PC-9 (cell line): ENCODE results near the gene MAML3. TPM values are rescaled to one million over a fixed set of nuclear protein-coding genes. Genes with fewer than 3 reads are reported as not detected.

Source experiments
- BruUV-seq: library from RNA; stranded (reverse); fragments of 400-500 nt; replicated peaks from 2 replicates; lab custom pipeline; 2021; lab: Mats Ljungman, UMichigan
- CTCF ChIA-PET: fragments of 300-600 bp; sonication (Branson Sonifier 250); formaldehyde crosslinking; loops from one replicate; lab custom pipeline; 2022; ENCODE audit warnings: antibody characterized with exemption; lab: Charles Lee
- POLR2A ChIA-PET: fragments of 300-600 bp; sonication (Branson Sonifier 250); formaldehyde crosslinking; loops from one replicate; lab custom pipeline; 2022; ENCODE audit warnings: antibody characterized with exemption; ENCODE audit not compliant: unreplicated experiment; lab: Charles Lee
- DNase-seq, 2 experiments: peaks; one replicate each; pipeline versions ENCODE4 v3.0.0 to v3.0.0-alpha.2; 2015 to 2022; ENCODE audit warnings: mixed read lengths in 1 of 2
- H2AFZ ChIP-seq: fragments of 200-600 bp; sonication (generic); 2 replicates; pipeline ENCODE4 v1.8.1; 2017; ENCODE audit warnings: antibody characterized with exemption
- H3F3A ChIP-seq: fragments of 200-600 bp; sonication (generic); 2 replicates; pipeline ENCODE4 v1.8.1; 2017; ENCODE audit warnings: antibody characterized with exemption, mild to moderate bottlenecking, low read depth; ENCODE audit not compliant: insufficient read depth
- H3K27ac ChIP-seq: fragments of 200-600 bp; sonication (generic); 2 replicates; pipeline ENCODE4 v1.6.1; 2016; ENCODE audit warnings: mixed run types
- H3K27me3 ChIP-seq: fragments of 200-600 bp; sonication (generic); 2 replicates; pipeline ENCODE4 v1.6.1; 2016; ENCODE audit warnings: low read depth, mixed run types; ENCODE audit not compliant: insufficient read depth
- H3K36me3 ChIP-seq: fragments of 200-600 bp; sonication (generic); 2 replicates; pipeline ENCODE4 v1.6.1; 2016; ENCODE audit warnings: low read depth, mixed run types
- H3K4me1 ChIP-seq: fragments of 200-600 bp; sonication (generic); replicated peaks from 2 replicates; pipeline ENCODE4 v1.6.1; 2016; ENCODE audit warnings: mixed run types; ENCODE audit not compliant: insufficient read depth
- H3K4me2 ChIP-seq: fragments of 200-600 bp; sonication (generic); 2 replicates; pipeline ENCODE4 v1.6.1; 2017; ENCODE audit warnings: mixed run types
- H3K4me3 ChIP-seq: fragments of 200-600 bp; sonication (generic); 2 replicates; pipeline ENCODE4 v1.6.1; 2016; ENCODE audit warnings: mixed run types
- H3K79me2 ChIP-seq: fragments of 200-600 bp; sonication (generic); 2 replicates; pipeline ENCODE4 v1.6.1; 2017; ENCODE audit warnings: low read depth, mixed run types
- H3K9me2 ChIP-seq: fragments of 200-600 bp; sonication (generic); 2 replicates; pipeline ENCODE4 v1.8.1; 2017; ENCODE audit warnings: mild to moderate bottlenecking; ENCODE audit not compliant: insufficient read depth
- H3K9me3 ChIP-seq: fragments of 200-600 bp; sonication (generic); 2 replicates; pipeline ENCODE4 v1.8.1; 2016; ENCODE audit warnings: low read depth; ENCODE audit not compliant: insufficient read depth
- H4K20me1 ChIP-seq: fragments of 200-600 bp; sonication (generic); 2 replicates; pipeline ENCODE4 v1.8.1; 2017; ENCODE audit not compliant: insufficient read depth
- EZH2 ChIP-seq: fragments of 200-600 bp; sonication (generic); IDR thresholded peaks from 2 replicates; pipeline ENCODE4 v1.8.0; 2017; ENCODE audit warnings: antibody characterized with exemption, low read depth
- intact Hi-C: fragments of 100-400 bp; cut with micrococcal nuclease; formaldehyde crosslinking; loops from one replicate; pipeline ENCODE4 v1.10.0; 2022; ENCODE audit not compliant: unreplicated experiment
- total RNA-seq: library from RNA; stranded (reverse); gene quantifications from 2 replicates; pipeline ENCODE4 v1.2.3, GENCODE V29; 2021
- TF ChIP-seq, protein P1 (sequence below): fragments of 200-600 bp; sonication (generic); conservative IDR thresholded peaks from 2 replicates; pipeline ENCODE4 v1.6.1; 2017; ENCODE audit warnings: mixed run types, antibody characterized with exemption, mild to moderate bottlenecking, moderate library complexity

The MAML3 gene
- total RNA-seq, 1 experiment from 2014 or later, result 15.2 TPM

DNA sequence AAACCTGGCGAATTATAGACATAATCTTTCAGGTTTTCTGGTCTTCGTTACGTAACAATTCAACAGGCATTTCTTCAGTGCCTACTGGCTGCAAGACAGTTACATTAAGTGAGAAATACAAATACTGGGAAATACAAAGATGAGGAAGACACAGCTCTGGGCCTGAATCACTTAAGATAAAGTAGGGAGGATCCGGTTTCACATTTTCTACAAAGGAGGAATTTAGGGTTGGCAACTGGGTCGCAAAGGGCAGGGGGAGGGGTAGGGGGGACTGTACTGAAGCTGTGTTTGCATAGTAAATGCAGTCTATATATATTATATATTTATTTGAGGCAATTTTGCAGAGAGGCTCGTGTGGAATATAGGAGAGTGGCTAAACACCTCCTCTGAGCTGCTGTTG lies 107.4 kb downstream of the MAML3 start:
- peaks cover 52% of the 10 kb centered on the region for H3F3A ChIP-seq
- CTCF ChIA-PET, result interaction anchor here (0.6 kb wide), 1 partner anchor 107 kb away, joined by 4 read pairs; no protein-coding TSS in a partner anchor
- peak overlapping the region; percentile 56 for H3K4me3 ChIP-seq
- H3K4me2 ChIP-seq, result peak overlapping the region; percentile 95
- H2AFZ ChIP-seq, result no peak overlapping the region
- peaks cover 65% of the 10 kb centered on the region for H3K4me1 ChIP-seq
- TF ChIP-seq, protein P1, sequence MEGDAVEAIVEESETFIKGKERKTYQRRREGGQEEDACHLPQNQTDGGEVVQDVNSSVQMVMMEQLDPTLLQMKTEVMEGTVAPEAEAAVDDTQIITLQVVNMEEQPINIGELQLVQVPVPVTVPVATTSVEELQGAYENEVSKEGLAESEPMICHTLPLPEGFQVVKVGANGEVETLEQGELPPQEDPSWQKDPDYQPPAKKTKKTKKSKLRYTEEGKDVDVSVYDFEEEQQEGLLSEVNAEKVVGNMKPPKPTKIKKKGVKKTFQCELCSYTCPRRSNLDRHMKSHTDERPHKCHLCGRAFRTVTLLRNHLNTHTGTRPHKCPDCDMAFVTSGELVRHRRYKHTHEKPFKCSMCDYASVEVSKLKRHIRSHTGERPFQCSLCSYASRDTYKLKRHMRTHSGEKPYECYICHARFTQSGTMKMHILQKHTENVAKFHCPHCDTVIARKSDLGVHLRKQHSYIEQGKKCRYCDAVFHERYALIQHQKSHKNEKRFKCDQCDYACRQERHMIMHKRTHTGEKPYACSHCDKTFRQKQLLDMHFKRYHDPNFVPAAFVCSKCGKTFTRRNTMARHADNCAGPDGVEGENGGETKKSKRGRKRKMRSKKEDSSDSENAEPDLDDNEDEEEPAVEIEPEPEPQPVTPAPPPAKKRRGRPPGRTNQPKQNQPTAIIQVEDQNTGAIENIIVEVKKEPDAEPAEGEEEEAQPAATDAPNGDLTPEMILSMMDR, result no peak
- no peak for TF ChIP-seq EZH2
- peaks cover 78% of the 10 kb centered on the region for H3K79me2 ChIP-seq
- H3K36me3 ChIP-seq, result no peaks in the 10 kb centered on the region
- peak overlapping the region; percentile 96 for H3K27ac ChIP-seq
- intact Hi-C loops, result loop anchor here (2.0 to 5.0 kb wide), 2 partner anchors 44 to 221 kb away; no protein-coding TSS in a partner anchor
- peak in 1 of 2 experiments; percentile 10 for DNase-seq
- H3K9me2 ChIP-seq, result no peaks in the 10 kb centered on the region
- H3K27me3 ChIP-seq, result no peaks in the 10 kb centered on the region
- BruUV-seq, result no TSS peak
- POLR2A ChIA-PET, result interaction anchor here (0.6 to 1.1 kb wide), 6 partner anchors 49 to 905 kb away, joined by 4 to 9 read pairs (median 5); no protein-coding TSS in a partner anchor
- no peaks in the 10 kb centered on the region for H3K9me3 ChIP-seq
- H4K20me1 ChIP-seq, result no peaks in the 10 kb centered on the region

DNA sequence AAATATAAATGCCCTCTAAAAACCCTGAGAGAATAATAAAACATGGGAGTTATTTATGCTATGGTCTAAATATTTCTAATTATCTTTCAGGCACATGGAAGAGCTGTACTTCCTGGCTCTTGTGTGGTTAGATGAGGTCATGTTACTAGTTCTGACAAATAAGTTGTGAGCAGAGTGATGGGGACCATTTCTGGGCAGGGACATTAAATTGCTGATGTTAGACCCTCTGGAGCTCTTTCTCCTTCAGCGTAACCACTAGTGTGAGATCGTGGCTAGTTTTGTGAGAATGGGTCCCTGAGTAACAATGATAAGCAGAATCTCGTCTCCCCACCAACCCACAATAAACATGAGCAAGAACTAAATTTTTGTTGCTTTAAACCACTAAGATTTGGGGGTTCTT lies 108.0 kb downstream of the MAML3 start:
- H3K36me3 ChIP-seq, result no peaks in the 10 kb centered on the region
- H3K4me2 ChIP-seq, result peak overlapping the region; percentile 95
- H3K4me1 ChIP-seq, result peaks cover 65% of the 10 kb centered on the region
- TF ChIP-seq, protein P1, result no peak
- no peak for TF ChIP-seq EZH2
- no peak overlapping the region for H2AFZ ChIP-seq
- ChIA-PET POLR2A (interaction anchor here (0.6 kb wide), 3 partner anchors 104 to 206 kb away, joined by 4 to 9 read pairs (median 5); no protein-coding TSS in a partner anchor), CTCF (interaction anchor here (0.6 kb wide), 1 partner anchor 108 kb away, joined by 4 read pairs; no protein-coding TSS in a partner anchor)
- H3K79me2 ChIP-seq, result peaks cover 78% of the 10 kb centered on the region
- H4K20me1 ChIP-seq, result no peaks in the 10 kb centered on the region
- H3K4me3 ChIP-seq, result peak overlapping the region; percentile 56; the same call in 1 of the 2 replicates
- H3K9me3 ChIP-seq, result no peaks in the 10 kb centered on the region
- peak overlapping the region; percentile 96 for H3K27ac ChIP-seq
- BruUV-seq, result no TSS peak
- no peaks in the 10 kb centered on the region for H3K9me2 ChIP-seq
- no peak for DNase-seq
- no peaks in the 10 kb centered on the region for H3K27me3 ChIP-seq
- H3F3A ChIP-seq, result peaks cover 52% of the 10 kb centered on the region
- intact Hi-C loops, result loop anchor here (2.0 to 5.0 kb wide), 2 partner anchors 45 to 221 kb away; no protein-coding TSS in a partner anchor

DNA sequence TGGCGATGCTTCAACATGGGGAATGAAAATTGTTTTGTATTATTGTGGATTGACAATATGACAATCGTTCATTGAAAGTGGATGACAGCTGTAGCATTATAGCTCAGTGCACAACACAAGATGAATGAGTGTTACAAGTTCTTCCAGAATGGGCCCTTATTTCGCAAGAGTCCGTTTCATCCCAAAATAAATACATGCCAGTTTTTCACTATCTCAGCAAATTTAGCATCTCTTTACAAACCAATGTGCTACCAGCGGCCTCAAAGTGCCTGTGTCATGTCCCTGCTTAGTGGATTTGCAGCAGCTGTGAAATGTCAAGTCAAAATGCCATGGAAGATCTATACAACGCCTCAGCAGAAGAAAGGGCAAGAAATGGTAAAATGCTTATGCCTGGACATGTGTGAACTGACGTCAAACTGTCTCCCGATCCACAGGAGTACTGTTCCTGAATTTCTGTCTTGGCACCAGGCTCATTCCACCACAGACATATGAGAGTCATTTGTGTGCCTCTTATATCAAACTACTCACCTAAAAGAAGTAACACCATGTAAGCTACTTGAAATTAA lies 109.6 kb downstream of the MAML3 start:
- Histone ChIP-seq H4K20me1 (no peaks in the 10 kb centered on the region), H3K9me3 (no peaks in the 10 kb centered on the region), H3K4me3 (no peak overlapping the region), H3K27me3 (no peaks in the 10 kb centered on the region), H3K79me2 (peaks cover 77% of the 10 kb centered on the region), H3K9me2 (no peaks in the 10 kb centered on the region), H3F3A (peaks cover 41% of the 10 kb centered on the region), H3K27ac (peak overlapping the region; percentile 96), H3K4me2 (peak overlapping the region; percentile 38; the same call in 1 of the 2 replicates), H2AFZ (no peak overlapping the region), H3K36me3 (no peaks in the 10 kb centered on the region), H3K4me1 (peaks cover 51% of the 10 kb centered on the region)
- intact Hi-C loops, result no loop called here
- CTCF ChIA-PET, result no interaction called here
- no TSS peak for BruUV-seq
- POLR2A ChIA-PET, result no interaction called here
- TF ChIP-seq, protein P1, result no peak
- TF ChIP-seq EZH2, result no peak
- no peak for DNase-seq
